HepG2 (cell line): ENCODE results near the gene HIVEP2.

Source experiments
- MBNL3 ChIP-seq: fragments of 250-450 bp; sonication (Bioruptor Pico); conservative IDR thresholded peaks from 2 replicates; pipeline ENCODE4 v1.8.0; 2022; ENCODE audit warnings: mild to moderate bottlenecking, inconsistent platforms
- NFRKB ChIP-seq: fragments of 450-650 bp; IDR thresholded peaks from 2 replicates; pipeline ENCODE4 v1.6.1; 2017
- TEAD2 ChIP-seq: sonication (generic); formaldehyde crosslinking; IDR thresholded peaks from 2 replicates; pipeline ENCODE4 v1.9.0; 2021; ENCODE audit warnings: missing genetic modification reagents
- ZBTB1 ChIP-seq: sonication (generic); formaldehyde crosslinking; IDR thresholded peaks from 2 replicates; pipeline ENCODE4 v1.4.0; 2020; ENCODE audit warnings: missing genetic modification reagents, borderline replicate concordance
- TF ChIP-seq, protein P1 (sequence below), 2 experiments: sonication (generic) in 1 of 2; formaldehyde crosslinking in 1 of 2; IDR thresholded peaks; 2 replicates each; pipeline versions ENCODE4 v1.4.0 to v1.6.1; 2018 to 2020; ENCODE audit warnings: missing genetic modification reagents in 2 of 2, borderline replicate concordance in 1 of 2, low read depth in 1 of 2, mild to moderate bottlenecking in 1 of 2, missing biosample characterization in 1 of 2
- TF ChIP-seq, protein P2 (sequence below): IDR thresholded peaks from 2 replicates; pipeline ENCODE4 v1.6.1; 2016
- TF ChIP-seq, protein P3 (sequence below): sonication (generic); formaldehyde crosslinking; IDR thresholded peaks from 2 replicates; pipeline ENCODE4 v1.5.0; 2020; ENCODE audit warnings: missing genetic modification reagents

DNA sequence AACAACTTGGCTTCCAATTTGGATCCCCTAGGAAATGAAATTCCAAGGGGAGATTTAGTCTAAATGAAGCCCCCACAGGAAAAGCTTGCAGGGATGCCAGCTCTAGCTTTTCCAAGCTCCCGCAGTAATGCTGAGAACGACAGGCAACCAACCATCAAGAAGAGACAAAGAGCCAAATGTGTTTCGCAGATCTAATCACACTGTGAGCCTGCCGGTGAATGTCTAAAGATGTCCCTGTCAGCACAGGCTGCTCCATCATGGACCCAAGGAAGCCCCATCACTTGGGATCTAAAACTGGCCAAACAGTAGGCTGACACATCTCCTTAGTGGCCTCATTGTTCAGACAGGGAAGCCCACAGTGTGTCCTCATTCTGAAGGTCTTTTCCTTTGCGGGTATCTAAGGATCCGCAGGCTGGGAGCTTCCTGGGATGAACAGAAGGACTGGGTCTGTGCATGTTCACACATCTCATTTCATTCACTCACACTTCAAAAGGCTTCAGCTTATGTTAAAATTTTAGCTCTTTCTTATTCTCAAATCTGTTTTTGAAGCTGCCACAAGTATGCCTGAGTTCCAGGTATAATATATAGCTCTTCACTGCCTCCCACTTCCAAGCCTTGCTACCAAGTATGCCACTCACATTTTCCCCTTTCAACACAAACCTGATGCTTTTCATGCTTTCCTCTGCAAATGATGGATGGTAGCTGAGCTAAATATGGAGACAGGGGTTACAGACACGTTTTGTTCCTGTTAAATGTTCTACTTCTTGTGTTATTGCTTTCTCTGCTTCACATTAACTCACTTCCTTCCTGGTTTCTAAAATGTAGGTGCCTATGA lies 229.8 kb downstream of the HIVEP2 start:
- TF ChIP-seq, protein P1, sequence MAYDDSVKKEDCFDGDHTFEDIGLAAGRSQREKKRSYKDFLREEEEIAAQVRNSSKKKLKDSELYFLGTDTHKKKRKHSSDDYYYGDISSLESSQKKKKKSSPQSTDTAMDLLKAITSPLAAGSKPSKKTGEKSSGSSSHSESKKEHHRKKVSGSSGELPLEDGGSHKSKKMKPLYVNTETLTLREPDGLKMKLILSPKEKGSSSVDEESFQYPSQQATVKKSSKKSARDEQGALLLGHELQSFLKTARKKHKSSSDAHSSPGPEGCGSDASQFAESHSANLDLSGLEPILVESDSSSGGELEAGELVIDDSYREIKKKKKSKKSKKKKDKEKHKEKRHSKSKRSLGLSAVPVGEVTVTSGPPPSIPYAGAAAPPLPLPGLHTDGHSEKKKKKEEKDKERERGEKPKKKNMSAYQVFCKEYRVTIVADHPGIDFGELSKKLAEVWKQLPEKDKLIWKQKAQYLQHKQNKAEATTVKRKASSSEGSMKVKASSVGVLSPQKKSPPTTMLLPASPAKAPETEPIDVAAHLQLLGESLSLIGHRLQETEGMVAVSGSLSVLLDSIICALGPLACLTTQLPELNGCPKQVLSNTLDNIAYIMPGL (CRISPR knock-in tag; IDR thresholded peaks at IDR 0.05; ENCODE audit: borderline replicate concordance in 1 of 2, low read depth in 1 of 2) = no peak
- TF ChIP-seq ZBTB1 (CRISPR knock-in tag) = no peak
- TF ChIP-seq TEAD2 (CRISPR knock-in tag) = no peak
- TF ChIP-seq, protein P2, sequence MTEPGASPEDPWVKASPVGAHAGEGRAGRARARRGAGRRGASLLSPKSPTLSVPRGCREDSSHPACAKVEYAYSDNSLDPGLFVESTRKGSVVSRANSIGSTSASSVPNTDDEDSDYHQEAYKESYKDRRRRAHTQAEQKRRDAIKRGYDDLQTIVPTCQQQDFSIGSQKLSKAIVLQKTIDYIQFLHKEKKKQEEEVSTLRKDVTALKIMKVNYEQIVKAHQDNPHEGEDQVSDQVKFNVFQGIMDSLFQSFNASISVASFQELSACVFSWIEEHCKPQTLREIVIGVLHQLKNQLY (CRISPR knock-in tag) = no peak
- TF ChIP-seq, protein P3, sequence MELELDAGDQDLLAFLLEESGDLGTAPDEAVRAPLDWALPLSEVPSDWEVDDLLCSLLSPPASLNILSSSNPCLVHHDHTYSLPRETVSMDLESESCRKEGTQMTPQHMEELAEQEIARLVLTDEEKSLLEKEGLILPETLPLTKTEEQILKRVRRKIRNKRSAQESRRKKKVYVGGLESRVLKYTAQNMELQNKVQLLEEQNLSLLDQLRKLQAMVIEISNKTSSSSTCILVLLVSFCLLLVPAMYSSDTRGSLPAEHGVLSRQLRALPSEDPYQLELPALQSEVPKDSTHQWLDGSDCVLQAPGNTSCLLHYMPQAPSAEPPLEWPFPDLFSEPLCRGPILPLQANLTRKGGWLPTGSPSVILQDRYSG = no peak
- TF ChIP-seq MBNL3 (CRISPR knock-in tag) = no peak
- TF ChIP-seq NFRKB = no peak
